ENCODE results near the gene BTNL9.
"Not testable (repeated sequence)": the region's sequence is repeated elsewhere in the genome, so short reads cannot be mapped to it uniquely, and the experiment has no call there.

The BTNL9 gene

GRCh38 chr5:181101030-181101641, 61.1 kb downstream of the BTNL9 start:
- DNase-seq, result not testable (repeated sequence)

- DNase-seq, result not testable (repeated sequence)
These were observed 62.0 kb downstream of the BTNL9 start for GRCh38 chr5:181101930-181102674.

GRCh38 chr5:181104259-181104568, 64.1 kb downstream of the BTNL9 start:
- not testable (repeated sequence) for DNase-seq

- not testable (repeated sequence) for DNase-seq
These were observed 64.7 kb downstream of the BTNL9 start for GRCh38 chr5:181104606-181105390.

GRCh38 chr5:181105391-181106025, 65.4 kb downstream of the BTNL9 start:
- no peak for DNase-seq

- DNase-seq, result no peak
These were observed 67.6 kb downstream of the BTNL9 start for GRCh38 chr5:181107699-181108098.

- DNase-seq, result no peak
These were observed 68.6 kb downstream of the BTNL9 start for GRCh38 chr5:181108578-181109165.

- DNase-seq, result no peak
These were observed 69.5 kb downstream of the BTNL9 start for GRCh38 chr5:181109489-181110013.

- DNase-seq, result no peak
These were observed 70.9 kb downstream of the BTNL9 start for GRCh38 chr5:181111010-181111409.

Data from NCI-H2171 (cell line).